ENCODE results near the gene LRFN2. TPM values are rescaled to one million over a fixed set of nuclear protein-coding genes. Genes with fewer than 3 reads are reported as not detected.

LRFN2 gene
- polyA plus RNA-seq, 1 donor (not counting 4 experiments of a cell fraction or from before 2014, with no cell fraction given), result not detected

DNA sequence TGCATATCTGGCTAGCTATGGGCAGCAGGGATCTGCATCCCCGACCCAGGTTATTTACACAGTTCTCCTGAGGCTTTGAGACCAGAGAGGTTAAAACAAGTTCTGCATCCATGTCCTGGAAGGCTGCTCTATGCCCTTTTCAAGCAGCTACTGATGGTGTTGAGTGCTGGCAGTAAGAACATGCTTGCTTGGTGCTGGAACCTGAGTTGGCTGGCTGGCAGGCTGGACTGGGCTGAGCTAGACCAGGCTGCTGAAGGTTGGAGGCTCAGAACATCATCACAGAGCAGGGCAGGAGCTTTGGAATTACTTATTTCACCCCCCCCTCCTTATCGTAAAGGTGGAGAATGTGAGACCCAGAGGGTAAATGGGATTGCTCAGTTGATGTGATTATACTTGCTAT, 16.9 kb upstream of the LRFN2 start:
- no peak overlapping the region for H2AFZ ChIP-seq (ENCODE audit: control insufficient read depth, low read length)
- DNase-seq (ENCODE audit: low read depth, low spot score) (no peak), FAIRE-seq (no peak)
- H3K27me3 ChIP-seq (ENCODE audit: control insufficient read depth, extremely low read depth, insufficient read depth, low read length), result no peaks in the 10 kb centered on the region
- H3K36me3 ChIP-seq (ENCODE audit: control insufficient read depth in 2 of 2, extremely low read depth in 1 of 2, insufficient read depth in 2 of 2, low read length in 2 of 2), result no peaks in the 10 kb centered on the region
- H4K20me1 ChIP-seq (ENCODE audit: control insufficient read depth, extremely low read depth, insufficient read depth, low read length), result no peaks in the 10 kb centered on the region
- no peak overlapping the region for H3K4me2 ChIP-seq (ENCODE audit: control insufficient read depth, extremely low read depth, insufficient read depth, low read depth, low read length)
- H3K4me3 ChIP-seq (ENCODE audit: control insufficient read depth in 2 of 3, extremely low read depth in 1 of 3, insufficient read depth in 2 of 3, low read depth in 1 of 3, low read length in 3 of 3), result no peak overlapping the region
- H3K4me1 ChIP-seq (ENCODE audit: control insufficient read depth, extremely low read depth, insufficient read depth, low read length), result no peaks in the 10 kb centered on the region
- no peaks in the 10 kb centered on the region for H3K79me2 ChIP-seq (ENCODE audit: control insufficient read depth, insufficient read depth, low read length)
- H3K9ac ChIP-seq (ENCODE audit: control insufficient read depth, extremely low read depth, insufficient read depth, low read length), result no peak overlapping the region
- no peaks in the 10 kb centered on the region for H3K9me1 ChIP-seq (ENCODE audit: control insufficient read depth, extremely low read depth, insufficient read depth, low read length)
- TF ChIP-seq, protein P1, sequence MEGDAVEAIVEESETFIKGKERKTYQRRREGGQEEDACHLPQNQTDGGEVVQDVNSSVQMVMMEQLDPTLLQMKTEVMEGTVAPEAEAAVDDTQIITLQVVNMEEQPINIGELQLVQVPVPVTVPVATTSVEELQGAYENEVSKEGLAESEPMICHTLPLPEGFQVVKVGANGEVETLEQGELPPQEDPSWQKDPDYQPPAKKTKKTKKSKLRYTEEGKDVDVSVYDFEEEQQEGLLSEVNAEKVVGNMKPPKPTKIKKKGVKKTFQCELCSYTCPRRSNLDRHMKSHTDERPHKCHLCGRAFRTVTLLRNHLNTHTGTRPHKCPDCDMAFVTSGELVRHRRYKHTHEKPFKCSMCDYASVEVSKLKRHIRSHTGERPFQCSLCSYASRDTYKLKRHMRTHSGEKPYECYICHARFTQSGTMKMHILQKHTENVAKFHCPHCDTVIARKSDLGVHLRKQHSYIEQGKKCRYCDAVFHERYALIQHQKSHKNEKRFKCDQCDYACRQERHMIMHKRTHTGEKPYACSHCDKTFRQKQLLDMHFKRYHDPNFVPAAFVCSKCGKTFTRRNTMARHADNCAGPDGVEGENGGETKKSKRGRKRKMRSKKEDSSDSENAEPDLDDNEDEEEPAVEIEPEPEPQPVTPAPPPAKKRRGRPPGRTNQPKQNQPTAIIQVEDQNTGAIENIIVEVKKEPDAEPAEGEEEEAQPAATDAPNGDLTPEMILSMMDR (optimal IDR thresholded peaks at IDR 0.05 in 1 of 3, IDR thresholded peaks at IDR 0.05 in 1 of 3, conservative IDR thresholded peaks at IDR 0.05 in 1 of 3; ENCODE audit: extremely low read depth in 1 of 3, insufficient read depth in 2 of 3, low read length in 3 of 3), result no peak
- TF ChIP-seq EZH2 (IDR thresholded peaks at IDR 0.05; ENCODE audit: low read length), result no peak
- H3K9me3 ChIP-seq (ENCODE audit: control insufficient read depth, low read depth, low read length), result no peaks in the 10 kb centered on the region
- dilution Hi-C loops (cut with MboI; ENCODE audit: extremely low pct_ligation_motif_present, low sequenced_read_pairs), result no loop called here
- no peak overlapping the region for H3K27ac ChIP-seq (ENCODE audit: control insufficient read depth, insufficient read depth, low read length)

DNA sequence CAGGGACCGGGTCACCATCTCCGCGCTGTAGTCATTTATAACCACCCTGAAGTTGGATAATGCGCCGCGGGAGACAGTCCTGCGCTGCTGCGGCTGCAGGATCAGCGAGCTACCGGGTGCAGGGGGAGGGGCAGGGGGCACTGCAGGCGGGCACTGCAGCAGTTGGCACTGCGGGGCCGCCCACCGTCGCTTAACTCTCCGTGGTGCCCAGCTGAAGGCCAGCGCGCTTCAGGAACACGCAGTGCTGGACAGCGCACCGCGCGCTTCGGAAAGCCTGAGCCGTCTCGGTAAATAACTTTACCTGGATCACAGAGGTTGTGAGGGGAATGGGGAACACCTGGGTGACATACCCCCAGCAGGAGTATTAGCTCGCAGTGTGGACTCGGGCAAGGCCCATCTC, 12.4 kb upstream of the LRFN2 start:
- Histone ChIP-seq H3K27me3 (ENCODE audit: control insufficient read depth, extremely low read depth, insufficient read depth, low read length) (no peaks in the 10 kb centered on the region), H4K20me1 (ENCODE audit: control insufficient read depth, extremely low read depth, insufficient read depth, low read length) (no peaks in the 10 kb centered on the region)
- no peak for FAIRE-seq

More for the DNA sequence above, 12.4 kb upstream of the LRFN2 start:
- no peak for TF ChIP-seq EZH2 (IDR thresholded peaks at IDR 0.05; ENCODE audit: low read length)
- TF ChIP-seq, protein P1 (optimal IDR thresholded peaks at IDR 0.05 in 1 of 3, IDR thresholded peaks at IDR 0.05 in 1 of 3, conservative IDR thresholded peaks at IDR 0.05 in 1 of 3; ENCODE audit: extremely low read depth in 1 of 3, insufficient read depth in 2 of 3, low read length in 3 of 3), result no peak
- DNase-seq (ENCODE audit: low read depth, low spot score), result no peak
- Histone ChIP-seq H3K4me1 (ENCODE audit: control insufficient read depth, extremely low read depth, insufficient read depth, low read length) (no peaks in the 10 kb centered on the region), H2AFZ (ENCODE audit: control insufficient read depth, low read length) (no peak overlapping the region), H3K9me3 (ENCODE audit: control insufficient read depth, low read depth, low read length) (no peaks in the 10 kb centered on the region), H3K27ac (ENCODE audit: control insufficient read depth, insufficient read depth, low read length) (no peak overlapping the region), H3K9ac (ENCODE audit: control insufficient read depth, extremely low read depth, insufficient read depth, low read length) (no peak overlapping the region), H3K9me1 (ENCODE audit: control insufficient read depth, extremely low read depth, insufficient read depth, low read length) (no peaks in the 10 kb centered on the region), H3K79me2 (ENCODE audit: control insufficient read depth, insufficient read depth, low read length) (no peaks in the 10 kb centered on the region), H3K4me3 (ENCODE audit: control insufficient read depth in 2 of 3, extremely low read depth in 1 of 3, insufficient read depth in 2 of 3, low read depth in 1 of 3, low read length in 3 of 3) (no peak overlapping the region), H3K4me2 (ENCODE audit: control insufficient read depth, extremely low read depth, insufficient read depth, low read depth, low read length) (no peak overlapping the region), H3K36me3 (ENCODE audit: control insufficient read depth in 2 of 2, extremely low read depth in 1 of 2, insufficient read depth in 2 of 2, low read length in 2 of 2) (no peaks in the 10 kb centered on the region)
- dilution Hi-C loops (cut with MboI; ENCODE audit: extremely low pct_ligation_motif_present, low sequenced_read_pairs), result no loop called here
